Tibial nerve (tissue), 4 donors: ENCODE data around the gene RALGDS. TPM values are rescaled to one million over a fixed set of nuclear protein-coding genes. Genes with fewer than 3 reads are reported as not detected.

Source experiments
- DNase-seq, 2 donors: peaks; one replicate each; pipeline ENCODE4 v3.0.0-alpha.2; 2019; ENCODE audit warnings: low spot score in 2 of 2
- H3K27ac ChIP-seq, 4 donors: fragments of 200-600 bp; sonication (generic) in 3 of 4; one replicate each; pipeline ENCODE4 v1.5.1; 2017 to 2019; ENCODE audit warnings: mild to moderate bottlenecking in 1 of 4
- H3K27me3 ChIP-seq, 2 donors: fragments of 200-600 bp; sonication (generic) in 1 of 2; one replicate each; pipeline versions ENCODE4 v1.5.1 to v1.6.0; 2017 to 2019
- H3K36me3 ChIP-seq, 3 donors: fragments of 200-600 bp; sonication (generic); one replicate each; pipeline ENCODE4 v1.5.1; 2018 to 2019
- H3K4me1 ChIP-seq, 4 donors: fragments of 200-600 bp; sonication (generic) in 3 of 4; one replicate each; pipeline ENCODE4 v1.5.1; 2017 to 2019
- H3K4me3 ChIP-seq, 4 donors: fragments of 200-600 bp; sonication (generic) in 3 of 4; one replicate each; pipeline ENCODE4 v1.5.1; 2017 to 2019; ENCODE audit warnings: mild to moderate bottlenecking in 1 of 4, moderate library complexity in 1 of 4
- H3K9me3 ChIP-seq, 4 donors: fragments of 200-600 bp; sonication (generic) in 3 of 4; one replicate each; pipeline ENCODE4 v1.5.1; 2017 to 2019
- EP300 ChIP-seq, 2 donors: sonication (generic); formaldehyde crosslinking; IDR thresholded peaks; one replicate each; pipeline ENCODE4 v1.6.1; 2017; ENCODE audit warnings: antibody characterized with exemption in 2 of 2, mild to moderate bottlenecking in 1 of 2
- POLR2A ChIP-seq, 2 donors: fragments of 450-650 bp; IDR thresholded peaks; one replicate each; pipeline ENCODE4 v1.6.1; 2017; ENCODE audit warnings: antibody characterized with exemption in 2 of 2, mild to moderate bottlenecking in 2 of 2, moderate library complexity in 2 of 2
- WGBS, 2 donors: methylation state at CpG; one replicate each; pipeline ENCODE4 v1.1.5; 2018; 5-methylcytosine and 5-hydroxymethylcytosine counted together
- total RNA-seq, 4 donors: library from RNA; depleted of rRNA; stranded (reverse); fragments of >200 nt; gene quantifications; one replicate each; pipeline ENCODE4 v1.1.0, GENCODE V29; 2016
- TF ChIP-seq, protein P1 (sequence below), 5 experiments: fragments of 200-600 bp in 3 of 5; fragments of 450-650 bp in 2 of 5; sonication (generic) in 3 of 5; IDR thresholded peaks; one replicate each; pipeline ENCODE4 v1.5.1; 2016 to 2019; ENCODE audit warnings: antibody characterized with exemption in 5 of 5, mild to moderate bottlenecking in 3 of 5, moderate library complexity in 2 of 5

Gene RALGDS
- total RNA-seq, 4 donors from 2014 or later, result 34.5 to 60.0 (median 48.7) TPM

DNA sequence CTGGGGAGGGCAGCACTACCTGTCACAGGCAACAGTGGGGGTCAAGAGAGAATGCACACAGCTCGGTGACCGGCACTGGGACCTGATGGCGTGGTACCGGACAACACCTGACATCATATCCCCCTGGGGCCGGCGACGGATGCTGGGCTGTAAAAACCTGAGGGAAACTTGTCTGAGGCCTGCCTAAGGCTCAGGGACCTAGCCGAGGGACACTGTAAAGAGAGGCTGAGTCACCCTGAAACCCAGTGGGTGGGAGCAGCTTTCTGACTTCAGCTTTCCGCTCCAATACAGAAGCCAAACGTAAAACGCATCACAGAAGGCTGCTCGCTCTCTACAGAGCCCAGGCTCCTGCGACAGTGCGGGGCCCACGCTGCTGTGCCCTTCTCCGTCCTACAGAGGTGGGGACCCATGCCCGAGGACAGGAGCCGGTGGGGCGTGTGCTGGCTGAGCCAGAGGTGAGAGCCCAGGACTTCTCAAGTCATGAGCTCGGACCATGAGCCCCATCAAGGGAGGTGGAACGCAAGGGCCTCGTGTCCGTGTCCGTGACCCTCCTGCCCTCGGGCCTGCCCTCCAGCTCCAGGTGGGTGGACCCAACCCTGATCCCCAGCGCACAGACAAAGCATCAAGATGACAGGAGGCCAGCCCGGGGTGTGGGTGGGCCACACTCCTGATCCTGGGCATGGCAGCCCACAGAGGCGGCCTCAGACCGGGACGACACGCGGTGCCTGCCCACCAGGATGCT is 5.3 kb downstream of the RALGDS start:
- no peak for DNase-seq
- no peak overlapping the region for H3K4me3 ChIP-seq
- H3K27ac ChIP-seq, result peak overlapping the region in 3 of 4 donors; percentile 75 to 84 (median 84)
- TF ChIP-seq EP300 (IDR thresholded peaks at IDR 0.05) (no peak), POLR2A (IDR thresholded peaks at IDR 0.05) (no peak)
- TF ChIP-seq, protein P1, sequence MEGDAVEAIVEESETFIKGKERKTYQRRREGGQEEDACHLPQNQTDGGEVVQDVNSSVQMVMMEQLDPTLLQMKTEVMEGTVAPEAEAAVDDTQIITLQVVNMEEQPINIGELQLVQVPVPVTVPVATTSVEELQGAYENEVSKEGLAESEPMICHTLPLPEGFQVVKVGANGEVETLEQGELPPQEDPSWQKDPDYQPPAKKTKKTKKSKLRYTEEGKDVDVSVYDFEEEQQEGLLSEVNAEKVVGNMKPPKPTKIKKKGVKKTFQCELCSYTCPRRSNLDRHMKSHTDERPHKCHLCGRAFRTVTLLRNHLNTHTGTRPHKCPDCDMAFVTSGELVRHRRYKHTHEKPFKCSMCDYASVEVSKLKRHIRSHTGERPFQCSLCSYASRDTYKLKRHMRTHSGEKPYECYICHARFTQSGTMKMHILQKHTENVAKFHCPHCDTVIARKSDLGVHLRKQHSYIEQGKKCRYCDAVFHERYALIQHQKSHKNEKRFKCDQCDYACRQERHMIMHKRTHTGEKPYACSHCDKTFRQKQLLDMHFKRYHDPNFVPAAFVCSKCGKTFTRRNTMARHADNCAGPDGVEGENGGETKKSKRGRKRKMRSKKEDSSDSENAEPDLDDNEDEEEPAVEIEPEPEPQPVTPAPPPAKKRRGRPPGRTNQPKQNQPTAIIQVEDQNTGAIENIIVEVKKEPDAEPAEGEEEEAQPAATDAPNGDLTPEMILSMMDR (IDR thresholded peaks at IDR 0.05), result no peak
- no peaks in the 10 kb centered on the region for H3K9me3 ChIP-seq
- H3K27me3 ChIP-seq, result no peaks in the 10 kb centered on the region
- 77 to 86% methylated on average over 26 to 30 of the region's 32 CpGs for WGBS, 2 donors
- peaks cover 0 to 94% (median 85%) of the 10 kb centered on the region in 4 donors for H3K4me1 ChIP-seq
- H3K36me3 ChIP-seq, result peaks cover 0 to 15% (median 0%) of the 10 kb centered on the region in 3 donors

DNA sequence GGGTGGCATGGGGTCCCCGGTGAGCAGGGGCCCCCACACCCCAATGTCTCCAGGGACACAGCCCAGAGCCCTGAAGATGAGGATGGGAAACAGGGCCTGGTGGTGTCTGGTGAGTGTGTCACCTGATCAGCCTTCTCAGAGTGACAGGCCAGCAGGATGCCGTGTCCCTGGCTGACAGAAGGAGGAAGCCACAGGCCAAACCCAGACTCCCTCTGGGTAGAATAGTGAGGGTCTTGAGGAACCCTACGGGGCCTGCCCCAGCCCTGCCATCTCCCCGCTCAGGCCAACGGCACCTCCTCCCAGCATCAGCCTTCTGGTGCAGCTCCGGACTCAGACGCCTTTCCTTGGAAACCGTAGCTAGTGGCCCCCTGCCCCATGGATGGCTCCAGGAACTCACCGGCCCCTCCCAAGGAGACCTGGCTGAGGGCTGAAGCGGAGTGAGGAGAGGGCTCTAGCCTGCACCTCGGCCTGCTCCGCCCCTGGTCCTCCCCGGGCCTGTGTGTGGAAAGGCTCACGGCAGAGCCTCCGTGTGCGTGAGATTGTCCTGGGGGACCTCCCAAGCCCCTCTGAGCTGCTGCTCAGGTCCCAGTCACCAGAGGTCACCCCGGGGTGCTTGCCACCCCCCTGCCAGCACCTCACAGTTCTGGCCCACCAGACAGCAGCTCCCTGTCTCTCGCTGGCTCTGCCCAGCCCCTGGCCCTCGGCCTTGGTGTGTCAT is 6.0 kb downstream of the RALGDS start:
- Histone ChIP-seq H3K27ac (peak overlapping the region; percentile 46 to 84 (median 80)), H3K27me3 (no peaks in the 10 kb centered on the region), H3K9me3 (no peaks in the 10 kb centered on the region), H3K36me3 (peaks cover 0 to 23% (median 1%) of the 10 kb centered on the region in 3 donors), H3K4me3 (no peak overlapping the region), H3K4me1 (peaks cover 0 to 86% (median 79%) of the 10 kb centered on the region in 4 donors)
- DNase-seq, result no peak
- TF ChIP-seq POLR2A (IDR thresholded peaks at IDR 0.05) (no peak), EP300 (IDR thresholded peaks at IDR 0.05) (no peak)
- TF ChIP-seq, protein P1 (IDR thresholded peaks at IDR 0.05), result no peak
- WGBS, 2 donors, result 91 to 93% methylated on average over 15 to 16 of the region's 19 CpGs

DNA sequence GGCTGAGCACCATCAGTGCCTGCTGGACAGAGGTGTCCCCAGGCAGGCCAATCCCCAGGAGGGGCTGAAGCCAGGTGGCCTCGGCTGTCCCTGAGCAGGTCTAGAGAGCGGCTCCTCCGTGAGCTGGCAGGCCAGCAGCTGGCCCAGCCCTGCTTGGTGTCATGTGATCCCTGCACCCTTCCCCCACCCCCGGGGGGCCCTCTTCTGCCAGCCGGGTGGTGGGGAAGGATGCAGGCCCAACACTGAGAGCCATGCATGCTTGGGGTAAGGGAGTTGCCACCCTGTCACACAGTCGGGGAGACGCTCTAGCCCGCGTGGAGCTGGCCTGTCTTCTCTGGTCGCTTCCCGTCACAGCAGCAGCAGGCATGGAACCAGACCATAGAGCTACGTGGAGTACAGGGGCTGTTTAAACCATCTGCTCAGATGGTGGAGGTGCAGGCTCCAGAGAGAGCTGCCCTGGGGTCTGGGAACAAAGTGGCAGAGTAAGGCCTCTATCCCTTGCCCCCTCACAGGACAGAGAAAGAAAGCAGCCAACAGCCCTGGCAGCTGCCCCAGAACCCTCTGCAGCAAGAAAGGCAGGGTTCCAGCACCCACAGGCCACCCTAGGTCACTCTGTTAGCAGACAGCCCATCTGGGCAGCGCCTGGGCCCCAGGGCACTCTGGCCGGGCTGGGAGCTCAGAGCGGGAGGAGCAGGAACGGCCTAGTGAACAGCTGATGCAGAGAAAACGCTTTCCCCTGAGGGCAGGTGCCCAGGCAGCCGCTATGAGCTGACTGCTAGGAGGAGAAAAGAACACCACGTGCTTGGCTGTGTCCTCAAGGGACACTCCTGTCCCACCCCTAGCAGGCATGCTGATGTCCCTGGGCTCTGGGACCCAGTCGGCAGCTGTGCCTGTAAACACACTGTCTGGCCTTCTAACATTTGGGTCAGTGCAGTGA is 6.8 kb downstream of the RALGDS start:
- WGBS, 2 donors, result 28 to 34% methylated on average over 11 to 12 of the region's 20 CpGs
- Histone ChIP-seq H3K36me3 (peaks cover 3 to 31% (median 10%) of the 10 kb centered on the region in 3 donors), H3K4me3 (no peak overlapping the region), H3K9me3 (no peaks in the 10 kb centered on the region), H3K27me3 (no peaks in the 10 kb centered on the region), H3K4me1 (peaks cover 0 to 78% (median 71%) of the 10 kb centered on the region in 4 donors), H3K27ac (peak overlapping the region; percentile 46 to 84 (median 80))
- TF ChIP-seq, protein P1 (IDR thresholded peaks at IDR 0.05), result no peak
- peak in 1 of 2 donors; percentile 20 for TF ChIP-seq EP300 (IDR thresholded peaks at IDR 0.05)
- no peak for DNase-seq

DNA sequence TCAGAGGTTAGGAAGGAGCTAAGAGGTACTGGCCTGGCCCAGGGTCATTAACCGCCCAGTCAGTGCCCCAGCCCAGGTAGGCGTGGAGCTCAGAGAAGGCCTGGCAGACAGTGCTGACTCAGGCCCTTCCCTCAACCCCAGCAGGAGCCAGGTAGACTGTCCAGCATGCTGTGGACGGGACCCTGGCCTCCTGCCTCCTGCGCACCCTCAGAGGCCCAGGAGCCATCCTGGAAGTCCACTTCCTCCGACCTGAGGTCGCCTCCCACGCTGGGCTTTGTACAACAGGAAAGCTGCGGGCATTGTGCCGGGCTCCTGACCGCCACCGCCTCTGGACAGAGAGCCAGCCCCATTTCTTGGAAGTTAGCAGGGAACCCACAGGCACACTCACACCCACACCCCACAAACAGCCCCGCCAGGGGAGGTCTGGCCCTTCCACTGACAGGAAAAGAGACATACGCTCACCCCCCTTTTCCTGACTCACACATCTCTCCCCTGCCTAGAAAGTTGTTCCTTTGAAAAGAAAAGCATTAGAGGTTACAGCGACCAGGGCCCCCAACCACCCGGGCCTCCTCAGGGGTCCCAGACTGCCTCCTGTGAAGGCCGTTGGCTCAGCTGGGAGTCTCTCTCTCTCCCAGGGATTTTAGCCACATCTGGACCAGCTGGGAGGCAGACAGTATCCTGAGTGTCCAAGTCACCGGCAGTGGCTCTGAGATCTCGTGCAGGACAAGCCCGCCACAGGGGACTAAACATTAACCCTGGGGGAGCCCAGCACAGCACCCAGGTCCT is 7.7 kb downstream of the RALGDS start:
- Histone ChIP-seq H3K27ac (peak overlapping the region; percentile 46 to 84 (median 80)), H3K4me3 (no peak overlapping the region), H3K9me3 (no peaks in the 10 kb centered on the region), H3K36me3 (peaks cover 3 to 39% (median 17%) of the 10 kb centered on the region in 3 donors), H3K27me3 (no peaks in the 10 kb centered on the region), H3K4me1 (peaks cover 0 to 70% (median 62%) of the 10 kb centered on the region in 4 donors)
- 41% methylated on average over 10 to 16 of the region's 19 CpGs for WGBS, 2 donors
- no peak for DNase-seq
- TF ChIP-seq POLR2A (IDR thresholded peaks at IDR 0.05), result no peak
- TF ChIP-seq, protein P1 (IDR thresholded peaks at IDR 0.05), result no peak
- peak in 1 of 2 donors; percentile 51 for TF ChIP-seq EP300 (IDR thresholded peaks at IDR 0.05)
